HG02970 (cell line): ENCODE data around the gene ACOX3.
"Not testable (repeated sequence)": the region's sequence is repeated elsewhere in the genome, so short reads cannot be mapped to it uniquely, and the experiment has no call there.

Source experiments
- ATAC-seq: cut with Tn5 transposase; IDR thresholded peaks from one replicate; pipeline ENCODE4 v1.9.1; 2021; ENCODE audit warnings: mild to moderate bottlenecking, moderate library complexity, moderate number of reproducible peaks; ENCODE audit not compliant: unreplicated experiment, low FRiP score

Gene ACOX3

GRCh38 chr4:8440492-8441311 is at the start of gene ACOX3, which contains the start of gene TRMT44:
TSS of gene ACOX3 (minus strand) at chr4:8440723. CDS start at chr4:8416521, 24,202 bp downstream.
TSS of gene TRMT44 (plus strand) at chr4:8440777. CDS start at chr4:8440823, 46 bp downstream.
- peak; percentile 94 for ATAC-seq

GRCh38 chr4:8488791-8489369 is 48.4 kb upstream of the ACOX3 start:
- no peak for ATAC-seq

- ATAC-seq: not testable (repeated sequence)
Measured at GRCh38 chr4:8486643-8487042, 46.1 kb upstream of the ACOX3 start.

GRCh38 chr4:8480221-8480620 is 39.7 kb upstream of the ACOX3 start:
- ATAC-seq: no peak

- no peak for ATAC-seq
Measured at GRCh38 chr4:8478801-8479744, 38.5 kb upstream of the ACOX3 start.

GRCh38 chr4:8478371-8478770 is 37.8 kb upstream of the ACOX3 start:
- ATAC-seq: no peak

- no peak for ATAC-seq
Measured at GRCh38 chr4:8477676-8478075, 37.2 kb upstream of the ACOX3 start.

- ATAC-seq: no peak
Measured at GRCh38 chr4:8477095-8477635, 36.6 kb upstream of the ACOX3 start.

- ATAC-seq: no peak
Measured at GRCh38 chr4:8475751-8476575, 35.4 kb upstream of the ACOX3 start.

GRCh38 chr4:8474856-8475255 is 34.3 kb upstream of the ACOX3 start:
- no peak for ATAC-seq

GRCh38 chr4:8473920-8474590 is 33.5 kb upstream of the ACOX3 start:
- ATAC-seq: no peak

- ATAC-seq: no peak
Measured at GRCh38 chr4:8473198-8473919, 32.8 kb upstream of the ACOX3 start.

- ATAC-seq: no peak
Measured at GRCh38 chr4:8472689-8473197, 32.2 kb upstream of the ACOX3 start.

GRCh38 chr4:8472158-8472688 is 31.7 kb upstream of the ACOX3 start:
- ATAC-seq: no peak

- no peak for ATAC-seq
Measured at GRCh38 chr4:8471211-8471875, 30.8 kb upstream of the ACOX3 start.

- ATAC-seq: no peak
Measured at GRCh38 chr4:8470451-8471024, 30.0 kb upstream of the ACOX3 start.

GRCh38 chr4:8469550-8469949 is 29.0 kb upstream of the ACOX3 start:
- ATAC-seq: no peak
